Measurements from ENCODE around the gene SERP2. TPM values are rescaled to one million over a fixed set of nuclear protein-coding genes. Genes with fewer than 3 reads are reported as not detected.
A peak's percentile ranks its signal among the peaks of the same experiment; 100 is the strongest.

SERP2 gene
- total and polyA plus RNA-seq, 9 of the 15 experiments (the other 6 are each of a cell fraction or from before 2014, with no cell fraction given), result 0.13 TPM; not detected in 8

- 0 out of 2 replicates have a peak, but pooled peaks have one; percentile 21 for TF ChIP-seq TOE1 (IDR thresholded peaks at IDR 0.05; ENCODE audit: borderline replicate concordance)
- no peak for TF ChIP-seq TOE1 (CRISPR knock-in tag; IDR thresholded peaks at IDR 0.05; ENCODE audit: borderline replicate concordance, low read depth)
- TF ChIP-seq NR4A1 (CRISPR knock-in tag; IDR thresholded peaks at IDR 0.05), result no peak
- no peak for TF ChIP-seq NR4A1 (tag; IDR thresholded peaks at IDR 0.05)
- TF ChIP-seq BMI1 (IDR thresholded peaks at IDR 0.05; ENCODE audit: low read length), result no peak
- TF ChIP-seq TAF15 (IDR thresholded peaks at IDR 0.05; ENCODE audit: low read depth, low read length), result no peak
- TF ChIP-seq KDM5B (IDR thresholded peaks at IDR 0.05; ENCODE audit: insufficient replicate concordance, low read depth, low read length), result no peak
- TF ChIP-seq NCOA4 (IDR thresholded peaks at IDR 0.05; ENCODE audit: partially characterized antibody), result no peak
- TF ChIP-seq ZFP30 (CRISPR knock-in tag; IDR thresholded peaks at IDR 0.05; ENCODE audit: borderline replicate concordance), result no peak
- 0 out of 2 replicates have a peak, but pooled peaks have one; percentile 19 for TF ChIP-seq MAFG (tag; conservative IDR thresholded peaks at IDR 0.05)
- TF ChIP-seq YY1 (IDR thresholded peaks at IDR 0.05; ENCODE audit: borderline replicate concordance in 1 of 3, control insufficient read depth in 1 of 3, extremely low read depth in 1 of 3, insufficient read depth in 3 of 3, insufficient read length in 1 of 3, insufficient replicate concordance in 2 of 3, low read depth in 1 of 3, low read length in 2 of 3), result no peak
- TF ChIP-seq ZNF717 (CRISPR knock-in tag; IDR thresholded peaks at IDR 0.05), result no peak
- no peak for TF ChIP-seq CEBPZ (IDR thresholded peaks at IDR 0.05; ENCODE audit: borderline replicate concordance, low read depth, low read length)
- TF ChIP-seq FIP1L1 (IDR thresholded peaks at IDR 0.05; ENCODE audit: low read depth, low read length, poor library complexity, severe bottlenecking), result no peak
- TF ChIP-seq ZNF41 (CRISPR knock-in tag; conservative IDR thresholded peaks at IDR 0.05), result no peak
- TF ChIP-seq TCF3 (CRISPR knock-in tag; IDR thresholded peaks at IDR 0.05), result peak; percentile 97
- TF ChIP-seq DPF2 (IDR thresholded peaks at IDR 0.05), result peak; percentile 91
- no peak for TF ChIP-seq NR2C1 (IDR thresholded peaks at IDR 0.05)
- TF ChIP-seq NR2C1 (tag; IDR thresholded peaks at IDR 0.05), result no peak
- TF ChIP-seq USF2 (CRISPR knock-in tag; IDR thresholded peaks at IDR 0.05), result no peak
- no peak for TF ChIP-seq ZNF347 (CRISPR knock-in tag; IDR thresholded peaks at IDR 0.05; ENCODE audit: low read depth)
- TF ChIP-seq FOXP1 (CRISPR knock-in tag; IDR thresholded peaks at IDR 0.05), result no peak
- TF ChIP-seq ZNF639 (CRISPR knock-in tag; conservative IDR thresholded peaks at IDR 0.05 in 1 of 2, IDR thresholded peaks at IDR 0.05 in 1 of 2), result peak in 1 of 2 experiments; percentile 50; a peak in 1 of 4 replicates
- no peak for TF ChIP-seq TEAD2 (tag; IDR thresholded peaks at IDR 0.05)
Measured at GRCh38 chr13:44382635-44383145, 9.1 kb downstream of the SERP2 start (continued).

All from K562 (cell line).